Neural cell (in vitro differentiated cells): ENCODE results near the gene FAM107B. TPM values are rescaled to one million over a fixed set of nuclear protein-coding genes. Genes with fewer than 3 reads are reported as not detected.

Source experiments
- H2AFZ ChIP-seq: fragments of 200-600, 300-800 bp; sonication (generic), shearing (Covaris generic); 2 replicates; pipeline ENCODE4 v1.6.0; 2014; ENCODE audit warnings: low read depth, mild to moderate bottlenecking, antibody characterized with exemption, low read length, moderate library complexity
- H3F3A ChIP-seq: fragments of 200-600 bp; shearing (Covaris generic); 2 replicates; pipeline ENCODE4 v1.6.1; 2016; ENCODE audit warnings: mild to moderate bottlenecking, moderate library complexity, mixed read lengths, antibody characterized with exemption, low read length; ENCODE audit not compliant: insufficient read depth, poor library complexity, severe bottlenecking
- H3K27ac ChIP-seq: fragments of 200-600, 300-800 bp; sonication (generic), shearing (Covaris generic); 2 replicates; pipeline ENCODE4 v1.5.1; 2014; ENCODE audit warnings: mild to moderate bottlenecking, low read length, moderate library complexity
- H3K27me3 ChIP-seq: fragments of 300-800, 200-600 bp; sonication (generic), shearing (Covaris generic); 2 replicates; pipeline ENCODE4 v1.6.0; 2014; ENCODE audit warnings: mild to moderate bottlenecking, low read depth, low read length, moderate library complexity; ENCODE audit not compliant: insufficient read depth
- H3K36me3 ChIP-seq: fragments of 300-800, 200-600 bp; sonication (generic), shearing (Covaris generic); 2 replicates; pipeline ENCODE4 v1.5.1; 2014; ENCODE audit warnings: mild to moderate bottlenecking, antibody characterized with exemption, low read length, moderate library complexity; ENCODE audit not compliant: insufficient read depth
- H3K4me2 ChIP-seq: fragments of 300-800, 200-600 bp; sonication (generic), shearing (Covaris generic); 2 replicates; pipeline ENCODE4 v1.6.0; 2014; ENCODE audit warnings: mild to moderate bottlenecking, low read length
- H3K4me3 ChIP-seq: fragments of 300-800, 200-600 bp; sonication (generic), shearing (Covaris generic); 2 replicates; pipeline ENCODE4 v1.5.1; 2014; ENCODE audit warnings: mild to moderate bottlenecking, low read length, moderate library complexity
- H3K79me2 ChIP-seq: fragments of 200-600 bp; shearing (Covaris generic); replicated peaks from 2 replicates; pipeline ENCODE4 v1.6.0; 2014; ENCODE audit warnings: mild to moderate bottlenecking, low read length, moderate library complexity; ENCODE audit not compliant: insufficient read depth
- H3K9ac ChIP-seq: fragments of 300-800, 200-600 bp; sonication (generic), shearing (Covaris generic); 2 replicates; pipeline ENCODE4 v1.6.1; 2016; ENCODE audit warnings: mild to moderate bottlenecking, low read length, mixed read lengths
- H3K9me2 ChIP-seq: fragments of 200-600 bp; shearing (Covaris generic); 2 replicates; pipeline ENCODE4 v1.6.1; 2016; ENCODE audit warnings: mild to moderate bottlenecking, low read length, mixed read lengths; ENCODE audit not compliant: insufficient read depth
- H3K9me3 ChIP-seq: fragments of 200-600, 300-800 bp; sonication (generic), shearing (Covaris generic); 2 replicates; pipeline ENCODE4 v1.6.1; 2016; ENCODE audit warnings: mild to moderate bottlenecking, mixed run types, low read length, moderate library complexity, mixed read lengths
- H4K20me1 ChIP-seq: fragments of 200-600 bp; shearing (Covaris generic); 2 replicates; pipeline ENCODE4 v1.6.1; 2016; ENCODE audit warnings: mild to moderate bottlenecking, mixed run types; ENCODE audit not compliant: insufficient read depth
- CTCF ChIP-seq: fragments of 450-650 bp; IDR thresholded peaks from 2 replicates; pipeline ENCODE4 v1.5.1; 2014; ENCODE audit warnings: antibody characterized with exemption, mild to moderate bottlenecking, moderate library complexity; ENCODE audit not compliant: poor library complexity, severe bottlenecking
- EP300 ChIP-seq: fragments of 450-650 bp; conservative IDR thresholded peaks from 2 replicates; pipeline ENCODE4 v1.6.1; 2014; ENCODE audit warnings: antibody characterized with exemption, mild to moderate bottlenecking, moderate library complexity; ENCODE audit not compliant: poor library complexity, severe bottlenecking
- EZH2 ChIP-seq: fragments of 200-600, 300-800 bp; shearing (Covaris generic), sonication (generic); IDR thresholded peaks from 2 replicates; pipeline ENCODE4 v1.6.1; 2014; ENCODE audit warnings: antibody characterized with exemption, low read length, borderline replicate concordance, mild to moderate bottlenecking; ENCODE audit not compliant: insufficient read depth, poor library complexity, severe bottlenecking
- POLR2AphosphoS5 ChIP-seq: IDR thresholded peaks from 2 replicates; pipeline ENCODE4 v1.6.1; 2012
- RAD21 ChIP-seq: fragments of 450-650 bp; conservative IDR thresholded peaks from 2 replicates; pipeline ENCODE4 v1.6.1; 2014; ENCODE audit warnings: antibody characterized with exemption, mild to moderate bottlenecking, moderate library complexity
- SMC3 ChIP-seq: fragments of 450-650 bp; conservative IDR thresholded peaks from 2 replicates; pipeline ENCODE4 v1.6.1; 2014; ENCODE audit warnings: antibody characterized with exemption, mild to moderate bottlenecking, moderate library complexity; ENCODE audit not compliant: poor library complexity
- TAF1 ChIP-seq: IDR thresholded peaks from 2 replicates; pipeline ENCODE4 v1.6.1; 2012; ENCODE audit warnings: low read depth
- polyA plus RNA-seq: library from polyadenylated mRNA; depleted of rRNA; stranded (reverse); fragments of >200 nt; gene quantifications from 2 replicates; pipeline ENCODE4 v1.2.3, GENCODE V29; 2014
- TF ChIP-seq, protein P1 (sequence below): IDR thresholded peaks from 2 replicates; pipeline ENCODE4 v1.6.1; 2012; ENCODE audit warnings: borderline replicate concordance

The FAM107B gene
- polyA plus RNA-seq, 1 donor from 2014 or later, result 106 TPM

DNA sequence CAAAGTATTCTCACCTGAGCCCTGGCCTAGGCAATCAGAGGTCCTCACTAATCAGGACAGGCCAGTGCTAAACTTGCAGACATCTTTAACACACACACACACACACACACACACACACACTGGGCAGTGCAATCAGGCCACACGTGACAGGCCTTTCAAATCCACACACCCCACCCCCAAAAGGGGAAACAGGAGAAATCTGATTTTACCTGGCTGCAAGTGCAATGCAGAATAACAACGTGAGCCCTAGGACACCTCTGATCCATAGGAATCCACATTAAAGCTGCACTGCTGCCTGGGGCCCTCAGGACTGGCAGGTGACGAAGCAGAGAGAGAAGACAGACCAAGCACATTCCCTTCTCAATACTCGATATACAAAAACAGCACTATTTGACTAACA lies 218.9 kb downstream of the FAM107B start:
- Histone ChIP-seq H3K79me2 (peaks cover 61% of the 10 kb centered on the region), H4K20me1 (no peaks in the 10 kb centered on the region), H3K36me3 (no peaks in the 10 kb centered on the region), H3K9me3 (no peaks in the 10 kb centered on the region), H3K4me3 (no peak overlapping the region), H3K27me3 (no peaks in the 10 kb centered on the region), H2AFZ (no peak overlapping the region), H3F3A (no peaks in the 10 kb centered on the region), H3K9me2 (no peaks in the 10 kb centered on the region), H3K4me2 (no peak overlapping the region), H3K27ac (no peak overlapping the region), H3K9ac (no peak overlapping the region)
- TF ChIP-seq CTCF, result no peak
- no peak for TF ChIP-seq EP300
- no peak for TF ChIP-seq TAF1
- TF ChIP-seq SMC3, result no peak
- TF ChIP-seq RAD21, result no peak
- TF ChIP-seq POLR2AphosphoS5, result no peak
- TF ChIP-seq EZH2, result no peak
- TF ChIP-seq, protein P1, sequence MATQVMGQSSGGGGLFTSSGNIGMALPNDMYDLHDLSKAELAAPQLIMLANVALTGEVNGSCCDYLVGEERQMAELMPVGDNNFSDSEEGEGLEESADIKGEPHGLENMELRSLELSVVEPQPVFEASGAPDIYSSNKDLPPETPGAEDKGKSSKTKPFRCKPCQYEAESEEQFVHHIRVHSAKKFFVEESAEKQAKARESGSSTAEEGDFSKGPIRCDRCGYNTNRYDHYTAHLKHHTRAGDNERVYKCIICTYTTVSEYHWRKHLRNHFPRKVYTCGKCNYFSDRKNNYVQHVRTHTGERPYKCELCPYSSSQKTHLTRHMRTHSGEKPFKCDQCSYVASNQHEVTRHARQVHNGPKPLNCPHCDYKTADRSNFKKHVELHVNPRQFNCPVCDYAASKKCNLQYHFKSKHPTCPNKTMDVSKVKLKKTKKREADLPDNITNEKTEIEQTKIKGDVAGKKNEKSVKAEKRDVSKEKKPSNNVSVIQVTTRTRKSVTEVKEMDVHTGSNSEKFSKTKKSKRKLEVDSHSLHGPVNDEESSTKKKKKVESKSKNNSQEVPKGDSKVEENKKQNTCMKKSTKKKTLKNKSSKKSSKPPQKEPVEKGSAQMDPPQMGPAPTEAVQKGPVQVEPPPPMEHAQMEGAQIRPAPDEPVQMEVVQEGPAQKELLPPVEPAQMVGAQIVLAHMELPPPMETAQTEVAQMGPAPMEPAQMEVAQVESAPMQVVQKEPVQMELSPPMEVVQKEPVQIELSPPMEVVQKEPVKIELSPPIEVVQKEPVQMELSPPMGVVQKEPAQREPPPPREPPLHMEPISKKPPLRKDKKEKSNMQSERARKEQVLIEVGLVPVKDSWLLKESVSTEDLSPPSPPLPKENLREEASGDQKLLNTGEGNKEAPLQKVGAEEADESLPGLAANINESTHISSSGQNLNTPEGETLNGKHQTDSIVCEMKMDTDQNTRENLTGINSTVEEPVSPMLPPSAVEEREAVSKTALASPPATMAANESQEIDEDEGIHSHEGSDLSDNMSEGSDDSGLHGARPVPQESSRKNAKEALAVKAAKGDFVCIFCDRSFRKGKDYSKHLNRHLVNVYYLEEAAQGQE, result no peak

DNA sequence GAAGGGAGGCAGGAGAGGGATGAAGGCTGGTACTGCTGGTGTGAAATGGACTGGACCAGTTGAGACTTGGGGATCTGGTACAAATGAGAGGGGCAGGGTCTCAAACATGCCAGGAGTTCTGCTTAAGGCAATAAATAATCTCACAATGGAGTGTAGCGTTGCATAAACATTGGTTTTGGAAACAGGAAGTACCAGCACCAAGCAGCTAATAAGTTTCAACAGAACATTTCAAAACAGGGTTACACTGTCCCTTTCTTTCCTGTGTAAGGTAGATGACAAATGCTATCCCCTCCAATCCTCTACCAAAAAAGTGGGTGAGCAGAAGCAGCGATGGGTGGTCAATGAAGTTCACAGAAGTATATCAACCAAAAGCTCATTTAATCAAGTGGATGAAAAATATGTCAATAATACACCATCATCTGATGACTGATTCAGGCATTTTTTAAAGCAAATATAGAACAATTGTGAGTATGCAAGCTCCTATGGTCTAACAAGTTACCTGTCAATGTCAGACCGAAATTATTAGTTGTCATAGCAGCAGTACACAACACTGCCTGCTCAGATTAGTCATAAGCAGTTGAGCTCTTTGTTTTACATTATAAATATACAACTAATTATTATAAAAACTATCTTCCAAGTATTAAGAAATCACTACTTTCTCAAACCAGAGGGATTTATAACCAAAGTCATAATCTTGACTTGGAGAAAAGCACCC lies 220.0 kb downstream of the FAM107B start:
- H3K9ac ChIP-seq, result no peak overlapping the region
- H3K79me2 ChIP-seq, result peaks cover 50% of the 10 kb centered on the region
- no peak overlapping the region for H3K4me2 ChIP-seq
- H3K27ac ChIP-seq, result no peak overlapping the region
- no peaks in the 10 kb centered on the region for H4K20me1 ChIP-seq
- H3K27me3 ChIP-seq, result no peaks in the 10 kb centered on the region
- H3F3A ChIP-seq, result no peaks in the 10 kb centered on the region
- TF ChIP-seq EP300 (no peak), EZH2 (no peak), CTCF (no peak), RAD21 (no peak), POLR2AphosphoS5 (no peak)
- TF ChIP-seq, protein P1, result no peak
- no peak overlapping the region for H3K4me3 ChIP-seq
- H3K36me3 ChIP-seq, result no peaks in the 10 kb centered on the region
- no peak overlapping the region for H2AFZ ChIP-seq
- no peaks in the 10 kb centered on the region for H3K9me3 ChIP-seq
- H3K9me2 ChIP-seq, result no peaks in the 10 kb centered on the region
